ENCODE data around the gene BBS9.

DNA sequence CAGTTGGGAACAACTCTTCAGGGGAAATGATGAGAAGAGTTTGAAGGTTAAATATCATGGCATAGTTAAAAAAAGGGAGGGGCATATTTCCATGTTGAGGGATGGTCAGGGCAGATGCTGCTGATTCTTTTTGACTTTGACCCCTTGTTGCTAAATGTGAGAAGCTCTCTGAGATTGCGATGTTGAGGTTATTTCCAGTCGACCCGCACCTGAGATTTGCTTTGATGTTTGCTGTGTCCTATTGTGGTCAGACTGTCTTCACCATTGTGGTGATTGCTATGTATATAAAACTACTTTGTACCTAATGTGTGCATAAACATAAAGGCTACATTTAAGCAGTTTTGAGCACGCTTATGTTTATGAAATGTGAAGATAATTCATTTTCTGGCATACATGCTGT lies 90.9 kb downstream of the BBS9 start:
- no peak for TF ChIP-seq EZH2phosphoT487 (conservative IDR thresholded peaks at IDR 0.05; ENCODE audit: low read length)
- TF ChIP-seq, protein P1, sequence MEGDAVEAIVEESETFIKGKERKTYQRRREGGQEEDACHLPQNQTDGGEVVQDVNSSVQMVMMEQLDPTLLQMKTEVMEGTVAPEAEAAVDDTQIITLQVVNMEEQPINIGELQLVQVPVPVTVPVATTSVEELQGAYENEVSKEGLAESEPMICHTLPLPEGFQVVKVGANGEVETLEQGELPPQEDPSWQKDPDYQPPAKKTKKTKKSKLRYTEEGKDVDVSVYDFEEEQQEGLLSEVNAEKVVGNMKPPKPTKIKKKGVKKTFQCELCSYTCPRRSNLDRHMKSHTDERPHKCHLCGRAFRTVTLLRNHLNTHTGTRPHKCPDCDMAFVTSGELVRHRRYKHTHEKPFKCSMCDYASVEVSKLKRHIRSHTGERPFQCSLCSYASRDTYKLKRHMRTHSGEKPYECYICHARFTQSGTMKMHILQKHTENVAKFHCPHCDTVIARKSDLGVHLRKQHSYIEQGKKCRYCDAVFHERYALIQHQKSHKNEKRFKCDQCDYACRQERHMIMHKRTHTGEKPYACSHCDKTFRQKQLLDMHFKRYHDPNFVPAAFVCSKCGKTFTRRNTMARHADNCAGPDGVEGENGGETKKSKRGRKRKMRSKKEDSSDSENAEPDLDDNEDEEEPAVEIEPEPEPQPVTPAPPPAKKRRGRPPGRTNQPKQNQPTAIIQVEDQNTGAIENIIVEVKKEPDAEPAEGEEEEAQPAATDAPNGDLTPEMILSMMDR (IDR thresholded peaks at IDR 0.05; ENCODE audit: insufficient read depth, low read length, poor library complexity, severe bottlenecking), result no peak

Measured in SU-DHL-6 (cell line).